CD4-positive, alpha-beta T cell treated with Interleukin-1 beta for 1 hour (primary cell): ENCODE data around the gene POC5.
"Not testable (repeated sequence)": the region's sequence is repeated elsewhere in the genome, so short reads cannot be mapped to it uniquely, and the experiment has no call there.

Source experiments
- DNase-seq, 2 donors: peaks; one replicate each; pipeline ENCODE4 v3.0.0-alpha.2; 2020 to 2022

Gene POC5, protein sequence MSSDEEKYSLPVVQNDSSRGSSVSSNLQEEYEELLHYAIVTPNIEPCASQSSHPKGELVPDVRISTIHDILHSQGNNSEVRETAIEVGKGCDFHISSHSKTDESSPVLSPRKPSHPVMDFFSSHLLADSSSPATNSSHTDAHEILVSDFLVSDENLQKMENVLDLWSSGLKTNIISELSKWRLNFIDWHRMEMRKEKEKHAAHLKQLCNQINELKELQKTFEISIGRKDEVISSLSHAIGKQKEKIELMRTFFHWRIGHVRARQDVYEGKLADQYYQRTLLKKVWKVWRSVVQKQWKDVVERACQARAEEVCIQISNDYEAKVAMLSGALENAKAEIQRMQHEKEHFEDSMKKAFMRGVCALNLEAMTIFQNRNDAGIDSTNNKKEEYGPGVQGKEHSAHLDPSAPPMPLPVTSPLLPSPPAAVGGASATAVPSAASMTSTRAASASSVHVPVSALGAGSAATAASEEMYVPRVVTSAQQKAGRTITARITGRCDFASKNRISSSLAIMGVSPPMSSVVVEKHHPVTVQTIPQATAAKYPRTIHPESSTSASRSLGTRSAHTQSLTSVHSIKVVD

DNA sequence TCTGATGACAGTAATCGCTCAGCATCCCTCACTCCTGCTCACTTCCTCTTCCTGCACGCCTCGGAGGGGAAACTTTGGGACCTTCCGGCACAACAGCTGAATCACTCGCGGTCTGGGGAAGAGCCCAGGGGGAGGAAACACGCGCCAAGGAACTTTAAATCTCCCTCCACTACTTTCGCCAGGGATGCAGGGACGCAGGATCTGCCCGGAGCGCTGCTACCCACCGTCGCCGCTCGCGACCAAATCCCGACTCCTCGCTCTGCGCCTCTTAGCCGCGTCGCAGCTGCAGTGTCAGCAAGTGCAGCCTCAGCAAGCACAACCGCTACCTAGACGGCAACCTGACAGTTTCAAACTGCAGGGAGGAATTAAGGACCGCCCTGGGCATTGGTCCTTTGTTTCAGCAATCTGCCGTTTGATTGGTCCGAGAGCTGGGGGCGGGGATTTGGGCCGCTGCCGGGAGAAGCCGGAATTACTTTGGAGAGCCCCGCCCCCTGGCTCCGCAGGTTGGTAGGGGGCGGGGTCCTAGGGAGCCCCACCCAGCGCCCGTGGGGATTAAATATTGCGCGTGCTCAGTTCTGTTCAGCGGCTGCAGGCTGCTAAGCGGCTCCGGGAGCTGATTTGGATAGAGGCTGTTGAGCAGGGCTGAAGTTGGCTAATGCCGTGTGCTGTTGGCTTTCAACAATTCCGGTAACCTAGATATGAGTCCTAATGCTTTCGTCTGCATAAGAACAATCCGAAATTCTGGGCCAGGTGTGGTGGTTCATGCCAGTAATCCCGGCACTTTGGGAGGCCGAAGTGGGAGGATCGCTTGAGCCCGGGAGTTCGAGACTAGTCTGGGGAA, at the start of gene POC5:
TSS of gene POC5 (minus strand) at position 356 of the 841 bp plus-strand sequence. CDS start 4,500 bp downstream, outside the sequence.
- peak; percentile 98 to 99 for DNase-seq

DNA sequence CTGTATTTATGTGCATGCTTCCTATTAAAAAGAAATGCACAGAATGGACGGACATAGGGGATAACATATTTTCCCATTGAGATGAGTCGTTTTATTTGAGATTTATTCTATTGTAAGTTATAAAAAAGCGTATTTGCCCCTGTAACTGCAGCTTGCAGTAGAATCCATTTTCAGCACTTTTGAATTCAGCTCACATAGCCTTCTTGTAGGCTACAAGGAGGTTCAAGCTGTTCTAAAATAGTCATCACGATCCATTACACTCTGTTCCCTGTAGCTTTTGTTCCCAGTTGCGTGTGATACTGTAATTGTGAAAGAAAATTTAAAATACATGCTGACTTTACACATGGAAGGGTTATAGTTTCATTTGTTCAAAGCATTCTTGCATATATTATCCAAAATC, 40.9 kb upstream of the POC5 start:
- DNase-seq = no peak

DNA sequence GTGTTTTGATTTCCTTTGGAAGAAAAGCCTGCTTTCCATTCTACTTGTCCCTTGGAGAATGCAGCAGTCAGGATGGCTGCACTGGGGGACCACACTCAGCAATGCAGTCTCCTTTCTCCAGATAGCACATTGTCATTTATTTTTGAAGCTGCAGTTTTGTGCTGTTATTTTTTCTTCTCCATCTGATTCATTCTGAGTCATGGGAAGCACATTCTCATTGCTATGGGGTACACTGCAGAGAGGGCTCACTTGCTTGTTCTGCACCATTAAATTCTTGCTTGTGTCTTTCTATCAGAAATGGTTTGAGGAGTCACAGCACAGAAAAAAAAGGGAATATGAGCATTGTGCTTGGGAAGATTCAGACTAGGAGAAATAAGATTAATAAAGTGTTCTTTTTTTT, 39.7 kb upstream of the POC5 start:
- DNase-seq = no peak

DNA sequence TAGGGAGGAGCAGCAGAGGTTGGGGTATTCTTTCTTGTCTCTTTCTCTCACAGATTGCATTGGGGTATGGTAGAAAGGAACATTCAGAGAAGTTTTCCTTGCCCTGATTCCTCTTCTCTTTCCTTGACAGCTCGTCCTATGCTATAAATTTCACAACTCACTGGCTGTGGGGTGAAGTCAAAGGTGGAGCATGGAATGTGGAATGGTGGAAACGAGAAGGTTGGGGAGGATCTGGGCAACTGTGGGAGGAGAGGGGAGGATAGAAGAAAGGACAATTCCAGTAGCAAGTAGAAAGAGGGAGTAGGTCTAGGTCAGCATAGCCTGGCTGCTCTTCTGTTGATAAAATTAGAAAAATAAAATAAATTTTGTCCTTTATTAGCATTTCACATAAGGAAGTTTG, 39.0 kb upstream of the POC5 start:
- DNase-seq = no peak

DNA sequence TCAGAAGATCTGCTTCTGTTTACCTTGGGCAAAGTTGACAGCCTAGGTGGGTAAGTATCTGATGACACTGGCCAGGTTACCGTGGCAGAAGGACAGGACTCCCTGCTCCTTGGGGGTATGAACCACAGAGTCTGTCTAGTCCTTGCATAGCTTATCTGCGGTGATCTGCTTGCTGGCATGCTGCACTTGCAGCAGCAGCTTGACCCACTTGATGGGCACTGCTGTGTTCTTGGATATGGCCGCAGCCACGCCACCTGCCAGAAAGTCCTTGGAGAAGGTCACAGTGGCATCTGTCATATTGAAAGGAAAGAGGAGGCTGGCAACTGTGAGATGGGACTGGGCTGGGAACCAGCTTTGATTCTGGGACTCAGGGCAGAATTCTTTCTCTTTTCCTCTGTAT, 35.9 kb upstream of the POC5 start:
- no peak for DNase-seq

DNA sequence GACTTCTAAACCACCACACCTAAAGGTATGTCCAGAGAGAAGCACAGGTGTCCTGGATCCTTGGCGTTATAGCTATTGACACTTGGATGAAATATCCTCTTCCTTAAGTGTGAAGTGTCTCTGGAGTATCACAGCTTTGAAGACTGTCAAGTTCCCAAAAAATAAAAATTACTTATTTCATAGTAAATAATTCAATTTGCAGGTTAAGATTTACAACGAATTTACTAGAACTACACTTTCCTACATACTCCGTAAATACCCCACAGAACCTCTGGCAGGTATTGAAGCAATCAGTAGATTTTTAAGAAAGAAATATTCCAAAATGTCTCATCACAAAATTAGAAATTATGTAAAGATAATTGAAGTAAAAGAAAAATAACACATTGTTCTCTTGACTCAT, 27.1 kb upstream of the POC5 start:
- no peak for DNase-seq

DNA sequence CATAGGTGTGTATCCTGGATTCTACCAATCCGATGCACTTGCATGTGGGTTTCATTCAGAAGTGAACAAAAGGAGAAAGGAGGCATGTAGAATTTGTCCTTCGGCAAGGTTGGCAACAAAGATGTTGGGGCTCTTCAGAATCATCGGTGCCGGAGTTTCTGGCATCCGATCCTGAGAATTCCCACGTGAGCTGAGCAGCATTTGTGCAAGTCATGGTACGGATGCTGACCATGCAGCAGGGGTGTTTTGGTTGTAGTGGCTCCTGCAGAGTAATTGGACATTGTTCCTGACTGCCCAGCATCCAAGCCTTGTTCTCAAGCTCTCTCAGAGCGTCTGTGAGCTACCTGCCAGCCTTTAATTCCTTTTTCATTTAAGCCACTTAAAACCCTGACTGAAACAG, 19.0 kb upstream of the POC5 start:
- DNase-seq = no peak

DNA sequence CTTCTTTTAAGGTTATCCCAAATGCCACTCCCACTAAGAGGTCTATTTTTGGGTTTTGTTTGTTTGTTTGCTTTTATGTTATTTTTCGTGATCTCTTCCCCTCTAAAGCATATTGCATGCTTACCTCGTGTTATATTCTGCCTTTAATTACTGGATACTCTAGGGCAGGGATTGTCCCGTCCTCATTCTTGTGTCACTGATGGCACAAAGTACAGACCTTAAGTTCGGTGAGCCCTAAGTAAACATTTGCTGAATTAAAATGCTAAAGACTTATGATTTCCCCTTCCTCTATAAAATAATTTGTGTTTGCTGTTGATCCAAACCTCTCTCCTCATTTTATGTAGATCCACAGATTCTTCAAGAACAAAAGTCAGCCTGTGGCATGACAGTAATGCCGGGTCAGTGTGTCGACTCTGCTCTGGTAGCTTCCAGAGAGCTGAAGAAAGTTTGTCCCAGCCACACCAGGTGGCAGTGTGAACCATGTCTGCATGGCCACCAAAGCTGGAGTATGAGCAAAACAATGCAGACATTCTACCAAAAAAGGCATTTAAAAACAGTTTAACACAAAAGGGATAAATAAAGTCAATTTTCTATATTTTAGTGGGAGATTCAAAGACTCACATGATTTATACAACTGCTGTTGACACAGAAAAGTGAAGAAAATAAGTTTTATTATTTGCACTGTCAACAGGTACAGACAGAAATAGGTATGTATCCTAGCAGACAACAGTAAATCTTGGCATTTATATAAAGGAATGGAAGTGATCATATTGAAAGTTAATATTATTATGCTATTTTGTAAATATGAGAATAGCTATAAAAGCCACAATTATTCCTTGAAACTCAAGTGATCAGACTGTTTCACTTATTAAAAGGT, 17.9 kb upstream of the POC5 start:
- DNase-seq = peak; percentile 15 to 21

DNA sequence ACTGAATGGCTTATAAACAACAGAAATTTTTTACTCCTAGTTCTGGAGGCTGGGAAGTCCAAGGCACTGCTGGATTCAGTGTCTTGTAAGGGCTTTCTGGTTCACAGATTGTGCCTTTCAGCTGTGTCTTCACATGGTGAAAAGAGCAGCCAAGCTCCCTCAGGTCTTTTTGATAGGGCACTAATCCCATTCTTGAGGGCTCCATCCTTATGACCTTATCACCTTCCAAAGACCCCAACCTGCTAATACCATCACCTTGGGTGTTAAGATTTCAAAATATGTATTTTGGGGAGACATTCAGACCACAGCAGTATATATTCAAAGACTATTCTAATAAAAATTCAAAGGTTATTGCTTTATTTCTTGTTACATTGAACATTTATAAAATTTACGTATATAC, 16.5 kb upstream of the POC5 start:
- no peak for DNase-seq

DNA sequence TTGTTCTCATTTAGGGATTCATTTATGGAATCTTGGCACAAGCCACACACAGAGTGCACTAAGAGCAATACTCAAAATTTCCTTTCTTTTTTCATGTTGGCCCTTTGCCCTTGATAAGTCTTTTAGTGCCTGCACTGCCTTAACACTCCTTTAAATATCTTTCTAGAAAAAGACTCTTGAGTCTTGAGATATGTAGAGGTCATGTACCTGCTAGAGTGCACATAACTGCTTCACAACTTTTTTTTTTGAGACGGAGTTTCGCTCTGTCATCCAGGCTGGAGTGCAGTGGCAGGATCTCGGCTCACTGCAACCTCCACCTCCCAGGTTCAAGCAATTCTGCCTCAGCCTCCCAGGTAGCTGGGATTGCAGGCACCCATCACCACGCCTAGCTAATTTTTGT, 14.3 kb upstream of the POC5 start:
- DNase-seq = not testable (repeated sequence)

DNA sequence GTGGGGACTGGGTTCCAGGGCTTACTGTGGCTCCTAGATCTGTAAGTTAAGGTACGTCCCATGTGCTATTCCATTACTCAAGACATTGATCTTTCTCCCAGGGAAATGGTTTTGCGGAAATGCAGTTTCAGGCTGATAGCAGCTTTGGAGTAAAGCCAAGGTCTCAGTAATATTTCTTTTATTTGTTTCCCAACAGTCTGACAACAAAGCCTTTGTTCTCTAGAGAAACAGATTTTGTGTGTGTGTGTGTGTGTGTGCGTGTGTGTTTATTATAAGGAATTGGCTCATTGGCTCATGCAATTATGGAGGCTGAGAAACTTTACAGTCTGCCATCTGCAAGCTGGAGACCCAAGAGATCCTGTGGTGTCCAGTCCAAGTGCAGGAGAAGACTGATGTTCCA, 12.1 kb upstream of the POC5 start:
- no peak for DNase-seq

DNA sequence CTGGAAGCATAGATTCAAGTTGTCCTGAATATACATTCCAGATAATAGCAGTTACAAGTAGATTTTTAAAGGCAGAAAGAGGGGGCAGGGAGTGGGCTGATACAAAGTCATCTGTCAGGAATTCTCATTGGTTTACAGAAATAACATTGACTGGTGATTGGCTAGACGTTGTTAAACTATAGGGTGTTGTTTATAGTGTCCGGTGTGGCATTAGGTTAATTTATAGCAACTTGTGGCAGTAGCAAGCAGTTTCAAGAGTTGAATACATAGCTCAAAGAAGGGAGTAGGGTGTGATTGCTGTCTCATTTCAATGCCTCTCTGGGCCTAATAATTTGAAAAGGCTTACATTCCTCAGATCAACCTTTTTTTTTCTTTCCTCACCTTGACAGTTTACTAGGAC, 10.7 kb upstream of the POC5 start:
- no peak for DNase-seq

DNA sequence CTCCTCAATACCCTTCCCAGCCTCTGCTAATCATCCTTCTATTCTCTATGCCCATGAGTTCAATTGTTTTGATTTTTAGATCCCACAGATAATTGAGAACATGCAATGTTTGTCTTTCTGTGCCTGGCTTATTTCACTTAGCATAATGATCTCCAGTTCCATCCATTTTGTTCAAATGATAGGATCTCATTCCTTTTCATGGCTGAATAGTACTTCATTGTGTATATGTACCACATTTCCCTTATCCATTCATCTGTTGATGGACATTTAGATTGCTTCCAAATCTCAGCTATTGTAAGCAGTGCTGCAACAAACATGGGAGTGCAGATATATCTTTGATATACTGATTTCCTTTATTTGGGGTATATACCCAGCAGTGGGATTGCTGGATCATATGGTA, 9.0 kb upstream of the POC5 start:
- not testable (repeated sequence) for DNase-seq

DNA sequence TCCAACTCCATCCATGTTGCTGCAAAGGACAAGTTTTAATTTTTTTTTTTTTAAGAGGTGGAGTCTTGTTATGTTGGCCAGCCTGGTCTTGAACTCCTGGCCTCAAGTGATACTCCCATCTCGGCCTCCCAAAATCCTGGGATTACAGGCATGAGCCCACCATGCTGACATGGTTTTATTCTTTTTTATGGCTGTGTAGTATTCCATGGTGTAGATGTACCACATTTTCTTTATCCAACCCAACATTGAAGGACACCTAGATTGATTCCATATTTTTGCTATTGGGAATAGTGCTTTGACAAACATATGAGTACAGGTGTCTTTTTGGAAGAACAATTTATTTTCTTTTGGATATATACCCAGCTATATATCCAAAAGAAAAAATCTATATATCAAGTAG, 6.1 kb upstream of the POC5 start:
- DNase-seq = no peak

DNA sequence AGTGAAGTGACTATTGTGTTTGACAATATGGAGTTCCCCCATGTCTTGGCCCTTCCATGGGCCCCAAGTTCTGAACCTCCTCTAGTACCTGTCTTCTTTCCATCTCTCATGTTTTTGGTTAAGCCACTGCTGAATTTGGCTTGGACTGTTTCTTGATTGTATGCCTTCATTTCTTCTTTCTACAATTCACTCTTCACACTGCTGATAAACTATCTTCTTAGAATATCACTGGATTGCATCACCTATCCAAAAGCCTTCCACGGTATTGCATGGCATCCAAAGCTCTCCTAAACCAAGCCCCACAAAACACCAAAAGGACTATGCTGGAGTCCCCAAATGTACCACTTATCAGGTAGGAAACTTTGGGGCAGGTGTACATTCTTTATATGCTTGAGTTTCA, 4.3 kb upstream of the POC5 start:
- no peak for DNase-seq

DNA sequence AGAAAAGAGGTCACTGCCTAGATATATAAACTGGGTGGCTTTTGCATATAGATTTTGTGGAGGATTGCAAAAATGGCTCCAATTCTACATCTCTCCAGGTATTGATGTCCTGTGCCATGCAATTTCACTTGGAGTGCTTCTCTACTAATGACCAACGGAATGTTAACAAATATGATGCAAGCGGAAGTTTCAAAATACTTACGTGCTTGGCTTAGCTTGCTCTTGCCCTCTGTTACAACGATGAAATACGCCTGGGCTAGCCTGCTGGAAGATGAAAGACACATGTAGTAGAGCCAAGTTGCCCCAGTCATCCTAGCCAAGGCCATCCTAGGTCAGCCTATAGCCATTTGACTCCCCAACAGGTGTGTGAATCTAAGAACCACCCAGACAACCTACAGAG, 3.6 kb upstream of the POC5 start:
- no peak for DNase-seq

DNA sequence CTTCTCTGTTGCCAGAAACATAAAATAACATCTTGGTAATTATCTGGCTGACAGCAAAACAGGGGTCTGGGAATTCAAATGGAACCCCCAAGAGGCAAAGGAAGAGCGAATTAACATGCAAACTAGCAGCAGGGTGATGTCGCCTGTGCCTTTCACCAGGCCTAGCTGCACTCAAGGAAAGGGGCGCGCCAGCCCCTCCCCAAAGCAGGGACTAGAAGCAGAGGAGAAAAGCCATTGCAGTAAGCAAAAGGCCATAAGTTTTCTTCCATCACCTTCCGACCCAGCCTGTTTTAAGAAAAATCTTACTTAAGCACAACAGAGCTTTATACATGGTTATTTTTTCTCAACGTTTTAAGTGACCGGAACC, 539 bp downstream of the POC5 start:
- no peak for DNase-seq

DNA sequence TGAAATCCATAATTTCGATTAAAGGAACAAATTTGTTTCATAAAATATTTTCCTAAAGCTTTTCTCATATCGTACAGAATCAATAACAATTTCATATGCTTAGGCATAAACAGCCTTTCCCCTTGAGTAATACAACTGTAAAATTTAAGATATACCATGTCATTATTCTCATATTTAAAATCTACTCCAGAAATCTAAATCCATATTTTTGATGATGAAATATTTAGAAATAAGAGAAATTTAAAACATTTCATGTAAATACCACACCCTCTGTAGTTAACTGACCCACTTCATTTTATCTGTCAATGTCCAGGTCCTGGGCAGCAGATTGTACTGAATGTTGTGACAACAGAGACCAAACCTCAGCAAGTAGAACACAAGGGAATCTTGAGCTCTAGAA, 5.1 kb downstream of the POC5 start:
- no peak for DNase-seq

DNA sequence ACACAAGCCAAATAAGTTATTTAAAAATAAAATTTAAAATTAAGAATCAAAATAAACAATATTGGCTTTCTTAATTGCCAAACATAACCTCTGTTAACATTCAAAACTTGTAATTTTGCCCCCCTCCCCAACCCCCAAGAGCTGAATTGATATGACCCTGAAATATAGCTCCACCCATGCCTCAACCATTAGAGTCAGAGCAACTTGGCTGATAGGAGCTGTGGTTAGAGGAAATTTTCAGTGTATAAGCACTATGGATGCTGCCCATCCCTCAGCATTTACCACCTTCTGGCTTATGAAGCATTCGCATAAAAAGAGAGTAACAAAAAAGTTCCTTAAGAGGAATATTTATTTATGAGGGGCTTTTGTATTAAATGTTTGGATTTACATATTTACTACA, 6.1 kb downstream of the POC5 start:
- DNase-seq = no peak

DNA sequence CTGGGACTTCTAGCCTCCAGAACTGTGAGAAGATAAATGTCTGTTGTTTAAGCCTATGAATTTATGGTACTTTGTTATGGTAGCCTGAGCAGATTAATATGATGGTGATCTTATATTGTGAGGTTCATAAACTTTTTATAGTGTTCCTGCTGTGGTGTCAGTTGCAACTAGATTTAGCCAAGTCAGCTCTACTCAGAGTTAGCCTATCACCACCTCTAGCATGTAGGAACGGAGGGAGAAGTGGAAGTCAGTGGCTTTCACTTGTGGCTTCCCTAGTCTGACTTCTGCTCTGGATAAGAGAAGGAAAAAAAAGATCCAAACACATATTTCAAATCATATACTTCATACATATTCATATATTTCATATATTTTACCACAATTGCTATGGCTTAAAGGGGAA, 6.6 kb downstream of the POC5 start:
- no peak for DNase-seq

DNA sequence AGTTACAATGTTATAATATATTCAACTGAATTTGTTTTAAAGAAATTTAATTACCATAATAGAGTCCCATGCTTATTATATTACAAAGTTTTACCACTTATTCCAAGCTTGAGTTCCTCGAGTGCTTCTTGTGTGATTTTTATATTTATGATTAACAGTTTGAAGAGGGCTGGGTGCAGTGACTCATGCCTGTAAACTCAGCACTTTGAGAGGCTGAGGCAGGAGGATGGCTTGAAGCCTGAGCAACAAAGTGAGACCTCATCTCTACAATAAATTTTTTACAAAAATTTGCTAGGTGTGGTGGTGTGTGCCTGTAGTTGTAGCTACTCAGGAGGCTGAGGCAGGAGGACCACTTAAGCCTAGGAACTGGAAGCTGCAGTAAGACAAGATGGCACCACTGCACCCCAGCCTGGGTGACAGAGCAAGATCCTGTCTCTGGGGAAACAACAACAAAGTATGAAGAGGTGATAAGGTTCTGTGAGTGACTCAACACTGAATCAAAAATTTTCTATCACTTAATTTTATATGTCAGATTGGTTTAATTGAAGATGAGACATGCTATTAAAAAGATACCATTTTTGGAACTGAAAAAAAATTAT, 9.2 kb downstream of the POC5 start:
- DNase-seq = no peak

DNA sequence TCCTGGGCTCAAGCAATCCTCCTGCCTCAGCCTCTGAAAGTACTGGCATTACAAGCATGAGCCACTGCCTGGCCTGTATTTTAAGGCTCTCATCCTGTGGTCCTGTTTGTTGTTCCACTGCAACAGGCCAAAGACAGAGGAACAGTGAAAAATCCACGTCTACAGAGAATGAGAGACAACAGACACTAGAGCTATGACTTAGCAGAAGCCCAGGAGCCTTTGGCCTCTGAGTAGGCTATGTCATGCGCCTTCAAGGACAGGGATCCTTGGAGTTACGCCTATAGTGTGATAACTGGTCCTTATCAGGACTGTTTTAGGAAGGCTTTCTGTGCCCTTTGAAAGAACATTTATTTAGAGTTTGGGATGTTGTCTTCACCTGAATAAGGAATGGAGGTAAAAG, 10.5 kb downstream of the POC5 start:
- no peak for DNase-seq

DNA sequence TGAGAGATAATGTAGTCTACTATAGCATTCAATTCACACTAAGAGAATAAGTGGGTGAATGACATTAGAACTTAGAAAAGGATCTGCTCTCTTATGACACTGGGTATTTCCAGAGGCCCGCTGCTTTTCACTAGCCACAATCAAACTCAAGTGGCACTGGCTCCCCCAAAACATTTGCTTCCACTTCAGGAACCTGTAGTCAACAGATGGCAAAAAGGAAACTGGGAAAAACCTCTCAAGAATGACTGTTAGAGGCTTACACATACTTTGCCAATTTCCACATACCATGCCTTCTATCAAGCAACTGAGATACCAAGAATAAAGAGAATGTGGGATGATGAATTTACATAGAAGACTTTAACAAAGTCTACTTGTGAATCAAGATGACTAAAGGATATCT, 11.2 kb downstream of the POC5 start:
- no peak for DNase-seq
